Keratinocyte (primary cell): Measurements from ENCODE around the gene IPO8.

Experiments
- CTCF ChIP-seq, 3 experiments: IDR thresholded peaks in 1 of 3; conservative IDR thresholded peaks in 1 of 3; optimal IDR thresholded peaks in 1 of 3; 2 replicates in 2 of 3; 3 replicates in 1 of 3; pipeline versions ENCODE3 to v1.5.1; 2011; ENCODE audit warnings: low read length in 3 of 3, mild to moderate bottlenecking in 3 of 3, moderate library complexity in 2 of 3, control low read depth in 1 of 3, inconsistent platforms in 1 of 3; ENCODE audit not compliant: insufficient read depth in 2 of 3; ENCODE audit errors: extremely low read depth in 1 of 3
- EZH2 ChIP-seq: IDR thresholded peaks from one replicate; pipeline ENCODE4 v1.6.1; 2012; ENCODE audit warnings: inconsistent platforms, mild to moderate bottlenecking, low read length, moderate library complexity

- TF ChIP-seq CTCF (optimal IDR thresholded peaks at IDR 0.05 in 1 of 3, IDR thresholded peaks at IDR 0.05 in 1 of 3, conservative IDR thresholded peaks at IDR 0.05 in 1 of 3; ENCODE audit: extremely low read depth in 1 of 3, insufficient read depth in 2 of 3, low read length in 3 of 3) (no peak), EZH2 (no peak)
These were observed 8.2 kb downstream of the IPO8 start for GRCh38 chr12:30687265-30687986.
